K562 (cell line): ENCODE results near the gene ADAMTS7. TPM values are rescaled to one million over a fixed set of nuclear protein-coding genes. Genes with fewer than 3 reads are reported as not detected.

ENCODE experiments used
- ATAC-seq: fragments of 200-7000 bp; cut with Tn5 transposase; 3 replicates; pipeline ENCODE4 v1.9.1; 2020; ENCODE audit warnings: moderate library complexity
- BruUV-seq: library from RNA; stranded (reverse); fragments of 400-500 nt; replicated peaks from 2 replicates; lab custom pipeline; 2021; lab: Mats Ljungman, UMichigan
- CTCF ChIA-PET: fragments of 300-600 bp; formaldehyde crosslinking; extraction: SDS; loops from one replicate; lab custom pipeline; 2021; ENCODE audit warnings: low intra/inter-chr PET ratio; lab: Yijun Ruan, JAX
- POLR2A ChIA-PET: fragments of 300-600, 350-650 bp; sonication (Branson Sonifier 250); formaldehyde crosslinking; extraction: SDS; loops from one replicate; lab custom pipeline; 2021; ENCODE audit warnings: antibody characterized with exemption, inconsistent platforms; lab: Yijun Ruan, JAX
- DNase-seq, 4 experiments: peaks; one replicate each; pipeline versions ENCODE4 v3.0.0 to v3.0.0-alpha.2; 2011 to 2018; ENCODE audit warnings: low spot score in 3 of 4, mixed read lengths in 3 of 4; ENCODE audit errors: extremely low read depth in 1 of 4
- FAIRE-seq: peaks from 2 replicates; lab custom pipeline; 2011; peaks lifted over from hg19 to GRCh38; lab: Jason Lieb, UNC
- H2AFZ ChIP-seq: 2 replicates; pipeline ENCODE4 v1.6.0; 2011; ENCODE audit warnings: low read depth, low read length, control low read depth, inconsistent platforms
- H3K27ac ChIP-seq: fragments of 200-600 bp; 3 replicates; pipeline ENCODE4 v1.8.0; 2011; ENCODE audit warnings: low read depth, mild to moderate bottlenecking, control low read depth, inconsistent platforms, low read length, moderate library complexity, mixed read lengths; ENCODE audit errors: extremely low read depth
- H3K27me3 ChIP-seq, 2 experiments: fragments of 300-600 bp in 1 of 2; 2 replicates in 1 of 2; 3 replicates in 1 of 2; pipeline versions ENCODE4 v1.6.0 to v1.8.0; 2011; ENCODE audit warnings: inconsistent platforms in 2 of 2, low read length in 2 of 2, mild to moderate bottlenecking in 1 of 2, mixed read lengths in 1 of 2, moderate library complexity in 1 of 2; ENCODE audit not compliant: control insufficient read depth in 2 of 2, insufficient read depth in 2 of 2
- H3K36me3 ChIP-seq: fragments of 300-600 bp; 3 replicates; pipeline ENCODE4 v1.8.0; 2011; ENCODE audit warnings: mild to moderate bottlenecking, low read length, inconsistent platforms; ENCODE audit not compliant: control insufficient read depth, insufficient read depth
- H3K4me1 ChIP-seq, 2 experiments: fragments of 200-600 bp in 1 of 2; replicated peaks in 1 of 2; 2 replicates in 1 of 2; 3 replicates in 1 of 2; pipeline versions ENCODE4 v1.5.1 to v1.8.0; 2011; ENCODE audit warnings: inconsistent platforms in 2 of 2, low read length in 2 of 2, mild to moderate bottlenecking in 1 of 2, mixed read lengths in 1 of 2, moderate library complexity in 1 of 2; ENCODE audit not compliant: control insufficient read depth in 2 of 2, insufficient read depth in 2 of 2
- H3K4me2 ChIP-seq: 2 replicates; pipeline ENCODE4 v1.6.1; 2011; ENCODE audit warnings: low read length, control low read depth, inconsistent platforms, mixed read lengths; ENCODE audit not compliant: insufficient read depth
- H3K4me3 ChIP-seq: fragments of 200-600 bp; sonication (generic), shearing (Covaris generic); 2 replicates; pipeline ENCODE4 v1.5.1; 2016; ENCODE audit warnings: control low read depth, inconsistent platforms
- H3K79me2 ChIP-seq: fragments of 200-600 bp; 3 replicates; pipeline ENCODE4 v1.8.0; 2011; ENCODE audit warnings: low read length, inconsistent platforms; ENCODE audit not compliant: control insufficient read depth, insufficient read depth
- H3K9ac ChIP-seq, 2 experiments: 2 replicates each; pipeline versions ENCODE4 v1.6.0 to v1.6.1; 2011; ENCODE audit warnings: low read depth in 2 of 2, low read length in 2 of 2, control low read depth in 1 of 2, inconsistent platforms in 1 of 2, mild to moderate bottlenecking in 1 of 2, mixed read lengths in 1 of 2; ENCODE audit not compliant: insufficient read depth in 1 of 2
- H3K9me1 ChIP-seq: one replicate; pipeline ENCODE4 v1.6.0; 2011; ENCODE audit warnings: inconsistent platforms, mild to moderate bottlenecking, low read length, moderate library complexity; ENCODE audit not compliant: control insufficient read depth, insufficient read depth
- H3K9me3 ChIP-seq: replicated peaks from 2 replicates; pipeline ENCODE4 v1.5.1; 2011; ENCODE audit warnings: low read depth, low read length, inconsistent platforms; ENCODE audit not compliant: control insufficient read depth, insufficient read depth
- H4K20me1 ChIP-seq: replicated peaks from 2 replicates; pipeline ENCODE4 v1.6.1; 2011; ENCODE audit warnings: low read length, inconsistent platforms, mixed read lengths; ENCODE audit not compliant: control insufficient read depth, insufficient read depth
- CEBPZ ChIP-seq: fragments of 150-350 bp; IDR thresholded peaks from 2 replicates; pipeline ENCODE4 v1.6.1; 2014; ENCODE audit warnings: low read depth, mild to moderate bottlenecking, low read length, borderline replicate concordance
- CHAMP1 ChIP-seq: fragments of 450-650 bp; IDR thresholded peaks from 2 replicates; pipeline ENCODE4 v1.6.1; 2016; ENCODE audit warnings: mild to moderate bottlenecking
- FIP1L1 ChIP-seq: fragments of 200-400 bp; formaldehyde crosslinking; IDR thresholded peaks from 2 replicates; pipeline ENCODE4 v1.6.1; 2018; ENCODE audit warnings: mild to moderate bottlenecking, low read depth, low read length; ENCODE audit not compliant: poor library complexity, severe bottlenecking
- TAF15 ChIP-seq: fragments of 200-400 bp; formaldehyde crosslinking; IDR thresholded peaks from 2 replicates; pipeline ENCODE4 v1.6.1; 2017; ENCODE audit warnings: mild to moderate bottlenecking, low read depth, low read length, moderate library complexity
- ZKSCAN1 ChIP-seq: fragments of 150-350 bp; IDR thresholded peaks from 2 replicates; pipeline ENCODE4 v1.6.1; 2016; ENCODE audit warnings: low read depth, low read length
- WGBS: fragments of 100-300 bp; shearing (Covaris generic); methylation state at CpG from one replicate; pipeline ENCODE4 v1.1.6; 2016; ENCODE audit warnings: low coverage, mixed read lengths; ENCODE audit not compliant: insufficient coverage; ENCODE audit errors: missing lambda C conversion rate; 5-methylcytosine and 5-hydroxymethylcytosine counted together
- in situ Hi-C: fragments of 300-500 bp; cut with MboI; formaldehyde crosslinking; loops from 4 replicates; pipeline ENCODE4 v1.15.0; 2018; ENCODE audit warnings: inconsistent platforms, mixed read lengths
- intact Hi-C: fragments of 100-400 bp; cut with micrococcal nuclease; formaldehyde crosslinking; loops from 2 replicates; pipeline ENCODE4 v1.14.2; 2022
- polyA plus RNA-seq, 8 experiments: library from polyadenylated mRNA; depleted of rRNA in 4 of 8; stranded (reverse) in 5 of 8; unstranded in 3 of 8; fragments of >200 nt; fragmentation: Nextera tagmentation in 2 of 8; fragmentation: Illumina TruSeq in 1 of 8; extraction: Ambion mirVana in 2 of 8; extraction: Trizol in 1 of 8; gene quantifications; 2 replicates each; pipeline versions ENCODE4 v1.2.1 to v1.2.3, GENCODE V29; 2011 to 2014; ENCODE audit warnings: inconsistent platforms in 1 of 8, missing spikeins in 1 of 8
- total RNA-seq, 7 experiments: library from RNA; depleted of rRNA in 6 of 7; stranded (reverse); fragments of >200 nt in 6 of 7; fragmentation: Illumina TruSeq in 2 of 7; extraction: Trizol in 2 of 7; gene quantifications; 2 replicates each; pipeline versions ENCODE4 v1.2.1 to v1.2.3, GENCODE V29; 2011 to 2021; ENCODE audit warnings: low replicate concordance in 1 of 7

The ADAMTS7 gene
- total and polyA plus RNA-seq, 9 of the 15 experiments (the other 6 are each of a cell fraction or from before 2014, with no cell fraction given), result 0.05 to 0.07 TPM; not detected in 7

GRCh38 chr15:78716651-78717050, 94.6 kb downstream of the ADAMTS7 start:
- H3K4me3 ChIP-seq, result no peak overlapping the region
- CTCF ChIA-PET, result no interaction called here
- WGBS, result 3% methylated on average over 2 of the region's 2 CpGs
- no peak overlapping the region for H3K27ac ChIP-seq
- H3K4me2 ChIP-seq, result no peak overlapping the region
- POLR2A ChIA-PET, result no interaction called here
- no peaks in the 10 kb centered on the region for H3K9me1 ChIP-seq
- H4K20me1 ChIP-seq, result no peaks in the 10 kb centered on the region
- H3K36me3 ChIP-seq, result no peaks in the 10 kb centered on the region
- H3K9ac ChIP-seq, result no peak overlapping the region
- no peaks in the 10 kb centered on the region for H3K27me3 ChIP-seq
- no TSS peak for BruUV-seq
- DNase-seq, result no peak
- no peak overlapping the region for H2AFZ ChIP-seq
- FAIRE-seq, result no peak
- no peaks in the 10 kb centered on the region; a peak in 1 of 5 replicates for H3K4me1 ChIP-seq
- no peaks in the 10 kb centered on the region for H3K79me2 ChIP-seq
- in situ Hi-C loops (loop anchor here (10.0 kb wide), 1 partner anchor 402 kb away; no protein-coding TSS in a partner anchor), intact Hi-C loops (no loop called here)
- no peaks in the 10 kb centered on the region; the same call in 1 of the 2 replicates for H3K9me3 ChIP-seq
- ATAC-seq, result no peak
- TF ChIP-seq TAF15, result no peak
- no peak for TF ChIP-seq FIP1L1
- no peak for TF ChIP-seq CEBPZ
- no peak for TF ChIP-seq ZKSCAN1
- no peak for TF ChIP-seq CHAMP1
